Measurements from ENCODE around the gene GPR4.

DNA sequence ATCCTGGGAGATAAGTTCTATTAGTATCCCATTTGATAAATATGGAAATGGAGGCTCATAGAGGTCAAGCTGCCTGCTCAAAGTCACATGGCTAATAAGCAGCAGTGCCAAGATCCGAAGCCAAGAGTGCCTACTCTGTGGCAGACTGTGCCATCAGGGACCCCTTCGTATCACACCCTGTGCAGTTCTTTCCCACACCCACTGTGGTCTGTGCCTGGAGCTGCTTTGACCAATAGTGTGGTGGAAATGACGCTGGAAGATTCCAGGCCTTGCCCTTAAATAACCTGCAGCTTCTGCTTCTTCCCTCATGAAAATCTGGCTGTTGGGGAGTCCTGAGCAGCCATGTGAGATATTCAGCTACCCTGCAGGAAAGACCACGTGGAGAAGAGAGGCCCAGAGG lies 27.5 kb downstream of the GPR4 start:
- TF ChIP-seq EZH2 (IDR thresholded peaks at IDR 0.05; ENCODE audit: low read length) = no peak
- TF ChIP-seq, protein P1, sequence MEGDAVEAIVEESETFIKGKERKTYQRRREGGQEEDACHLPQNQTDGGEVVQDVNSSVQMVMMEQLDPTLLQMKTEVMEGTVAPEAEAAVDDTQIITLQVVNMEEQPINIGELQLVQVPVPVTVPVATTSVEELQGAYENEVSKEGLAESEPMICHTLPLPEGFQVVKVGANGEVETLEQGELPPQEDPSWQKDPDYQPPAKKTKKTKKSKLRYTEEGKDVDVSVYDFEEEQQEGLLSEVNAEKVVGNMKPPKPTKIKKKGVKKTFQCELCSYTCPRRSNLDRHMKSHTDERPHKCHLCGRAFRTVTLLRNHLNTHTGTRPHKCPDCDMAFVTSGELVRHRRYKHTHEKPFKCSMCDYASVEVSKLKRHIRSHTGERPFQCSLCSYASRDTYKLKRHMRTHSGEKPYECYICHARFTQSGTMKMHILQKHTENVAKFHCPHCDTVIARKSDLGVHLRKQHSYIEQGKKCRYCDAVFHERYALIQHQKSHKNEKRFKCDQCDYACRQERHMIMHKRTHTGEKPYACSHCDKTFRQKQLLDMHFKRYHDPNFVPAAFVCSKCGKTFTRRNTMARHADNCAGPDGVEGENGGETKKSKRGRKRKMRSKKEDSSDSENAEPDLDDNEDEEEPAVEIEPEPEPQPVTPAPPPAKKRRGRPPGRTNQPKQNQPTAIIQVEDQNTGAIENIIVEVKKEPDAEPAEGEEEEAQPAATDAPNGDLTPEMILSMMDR (optimal IDR thresholded peaks at IDR 0.05 in 1 of 3, IDR thresholded peaks at IDR 0.05 in 1 of 3, conservative IDR thresholded peaks at IDR 0.05 in 1 of 3; ENCODE audit: extremely low read depth in 1 of 3, insufficient read depth in 2 of 3, low read length in 3 of 3) = no peak
